HepG2 (cell line): ENCODE data around the gene ORMDL2. TPM values are rescaled to one million over a fixed set of nuclear protein-coding genes. Genes with fewer than 3 reads are reported as not detected.

Experiments used
- CENPBD1 ChIP-seq: sonication (generic); formaldehyde crosslinking; IDR thresholded peaks from 2 replicates; pipeline ENCODE4 v1.8.0; 2022; ENCODE audit warnings: missing genetic modification reagents, low read depth, mild to moderate bottlenecking, borderline replicate concordance
- EEA1 ChIP-seq: sonication (generic); formaldehyde crosslinking; IDR thresholded peaks from 2 replicates; pipeline ENCODE4 v1.5.1; 2020; ENCODE audit warnings: mild to moderate bottlenecking, missing genetic modification reagents, borderline replicate concordance
- MAFF ChIP-seq: IDR thresholded peaks from 2 replicates; pipeline ENCODE4 v1.6.1; 2011; ENCODE audit warnings: low read depth, low read length, improper control_type of control experiment
- MYNN ChIP-seq: sonication (generic); formaldehyde crosslinking; IDR thresholded peaks from 2 replicates; pipeline ENCODE4 v1.4.0; 2020; ENCODE audit warnings: mild to moderate bottlenecking, low read depth, missing genetic modification reagents
- PHF8 ChIP-seq: sonication (generic); formaldehyde crosslinking; IDR thresholded peaks from 2 replicates; pipeline ENCODE4 v1.5.0; 2020; ENCODE audit warnings: missing genetic modification reagents
- SNAPC4 ChIP-seq: sonication (generic); formaldehyde crosslinking; IDR thresholded peaks from 2 replicates; pipeline ENCODE4 v1.4.0; 2020; ENCODE audit warnings: mild to moderate bottlenecking, missing genetic modification reagents
- TFDP1 ChIP-seq: IDR thresholded peaks from 2 replicates; pipeline ENCODE4 v1.6.1; 2016; ENCODE audit warnings: missing compliant biosample characterization, missing genetic modification reagents, borderline replicate concordance
- U2AF1 ChIP-seq: fragments of 200-400 bp; formaldehyde crosslinking; optimal IDR thresholded peaks from 2 replicates; pipeline ENCODE3; 2017; ENCODE audit warnings: mild to moderate bottlenecking, low read depth, low read length
- ZBTB20 ChIP-seq: sonication (generic); formaldehyde crosslinking; IDR thresholded peaks from 2 replicates; pipeline ENCODE4 v1.8.1; 2023; ENCODE audit warnings: missing genetic modification reagents, low read depth, mild to moderate bottlenecking, borderline replicate concordance
- ZBTB37 ChIP-seq: sonication (generic); formaldehyde crosslinking; IDR thresholded peaks from 2 replicates; pipeline ENCODE4 v1.4.0; 2020; ENCODE audit warnings: mild to moderate bottlenecking, missing genetic modification reagents
- ZNF232 ChIP-seq: sonication (generic); formaldehyde crosslinking; IDR thresholded peaks from 2 replicates; pipeline ENCODE4 v1.4.0; 2020; ENCODE audit warnings: missing genetic modification reagents, borderline replicate concordance
- ZNF24 ChIP-seq: fragments of 450-650 bp; IDR thresholded peaks from 2 replicates; pipeline ENCODE4 v1.6.1; 2017; ENCODE audit warnings: antibody characterized with exemption, mild to moderate bottlenecking
- ZNF296 ChIP-seq: sonication (generic); formaldehyde crosslinking; conservative IDR thresholded peaks from 2 replicates; pipeline ENCODE4 v1.5.0; 2020; ENCODE audit warnings: mild to moderate bottlenecking, missing genetic modification reagents
- ZNF367 ChIP-seq: sonication (generic); formaldehyde crosslinking; IDR thresholded peaks from 2 replicates; pipeline ENCODE4 v1.4.0; 2020; ENCODE audit warnings: missing genetic modification reagents, borderline replicate concordance
- polyA plus RNA-seq, 8 experiments: library from polyadenylated mRNA; depleted of rRNA in 3 of 8; stranded (reverse) in 7 of 8; unstranded in 1 of 8; fragments of >200 nt; fragmentation: Illumina TruSeq in 4 of 8; extraction: Trizol in 4 of 8; gene quantifications; 2 replicates each; pipeline versions ENCODE4 v1.2.1 to v1.2.3, GENCODE V29; 2011 to 2016; ENCODE audit warnings: low read depth in 4 of 8, missing spikeins in 1 of 8, mixed read lengths in 1 of 8; ENCODE audit not compliant: insufficient read depth in 1 of 8
- total RNA-seq, 5 experiments: library from RNA; depleted of rRNA; stranded (reverse); fragments of >200 nt; fragmentation: Illumina TruSeq; extraction: Trizol; gene quantifications; 2 replicates each; pipeline ENCODE4 v1.2.3, GENCODE V29; 2016; ENCODE audit warnings: low read depth in 1 of 5

The ORMDL2 gene
- total and polyA plus RNA-seq, 2 of the 13 experiments (the other 11 are each of a cell fraction or from before 2014, with no cell fraction given) = 24.0 to 28.6 TPM

GRCh38 chr12:55817345-55818139 lies at the start of gene ORMDL2, which contains the start of gene SARNP (continued):
- TF ChIP-seq TFDP1 (CRISPR knock-in tag) = peak; percentile 95
- TF ChIP-seq ZBTB20 = peak; percentile 26; the same call in 1 of the 2 replicates
- TF ChIP-seq ZBTB37 = no peak
- TF ChIP-seq ZNF367 (CRISPR knock-in tag) = no peak
- TF ChIP-seq MYNN = no peak
- TF ChIP-seq CENPBD1 (CRISPR knock-in tag) = no peak
- no peak for TF ChIP-seq ZNF296 (CRISPR knock-in tag)
- TF ChIP-seq ZNF232 = no peak
- no peak for TF ChIP-seq EEA1 (CRISPR knock-in tag)
- no peak for TF ChIP-seq ZNF24
- no peak for TF ChIP-seq U2AF1
- no peak for TF ChIP-seq SNAPC4
- TF ChIP-seq MAFF = no peak
- TF ChIP-seq PHF8 (CRISPR knock-in tag) = peak; percentile 84
